Tibial nerve (tissue), 4 donors: ENCODE data around the gene CCDC188. TPM values are rescaled to one million over a fixed set of nuclear protein-coding genes. Genes with fewer than 3 reads are reported as not detected.

Experiments
- DNase-seq, 2 donors: peaks; one replicate each; pipeline ENCODE4 v3.0.0-alpha.2; 2019; ENCODE audit warnings: low spot score in 2 of 2
- H3K27ac ChIP-seq, 4 donors: fragments of 200-600 bp; sonication (generic) in 3 of 4; one replicate each; pipeline ENCODE4 v1.5.1; 2017 to 2019; ENCODE audit warnings: mild to moderate bottlenecking in 1 of 4
- H3K27me3 ChIP-seq, 2 donors: fragments of 200-600 bp; sonication (generic) in 1 of 2; one replicate each; pipeline versions ENCODE4 v1.5.1 to v1.6.0; 2017 to 2019
- H3K36me3 ChIP-seq, 3 donors: fragments of 200-600 bp; sonication (generic); one replicate each; pipeline ENCODE4 v1.5.1; 2018 to 2019
- H3K4me1 ChIP-seq, 4 donors: fragments of 200-600 bp; sonication (generic) in 3 of 4; one replicate each; pipeline ENCODE4 v1.5.1; 2017 to 2019
- H3K4me3 ChIP-seq, 4 donors: fragments of 200-600 bp; sonication (generic) in 3 of 4; one replicate each; pipeline ENCODE4 v1.5.1; 2017 to 2019; ENCODE audit warnings: mild to moderate bottlenecking in 1 of 4, moderate library complexity in 1 of 4
- H3K9me3 ChIP-seq, 4 donors: fragments of 200-600 bp; sonication (generic) in 3 of 4; one replicate each; pipeline ENCODE4 v1.5.1; 2017 to 2019
- CTCF ChIP-seq, 5 experiments: fragments of 200-600 bp in 3 of 5; fragments of 450-650 bp in 2 of 5; sonication (generic) in 3 of 5; IDR thresholded peaks; one replicate each; pipeline ENCODE4 v1.5.1; 2016 to 2019; ENCODE audit warnings: antibody characterized with exemption in 5 of 5, mild to moderate bottlenecking in 3 of 5, moderate library complexity in 2 of 5
- EP300 ChIP-seq, 2 donors: sonication (generic); formaldehyde crosslinking; IDR thresholded peaks; one replicate each; pipeline ENCODE4 v1.6.1; 2017; ENCODE audit warnings: antibody characterized with exemption in 2 of 2, mild to moderate bottlenecking in 1 of 2
- POLR2A ChIP-seq, 2 donors: fragments of 450-650 bp; IDR thresholded peaks; one replicate each; pipeline ENCODE4 v1.6.1; 2017; ENCODE audit warnings: antibody characterized with exemption in 2 of 2, mild to moderate bottlenecking in 2 of 2, moderate library complexity in 2 of 2
- WGBS, 2 donors: methylation state at CpG; one replicate each; pipeline ENCODE4 v1.1.5; 2018; 5-methylcytosine and 5-hydroxymethylcytosine counted together
- total RNA-seq, 4 donors: library from RNA; depleted of rRNA; stranded (reverse); fragments of >200 nt; gene quantifications; one replicate each; pipeline ENCODE4 v1.1.0, GENCODE V29; 2016

The CCDC188 gene
- total RNA-seq, 4 donors from 2014 or later = 1.5 to 12.4 (median 6.6) TPM

DNA sequence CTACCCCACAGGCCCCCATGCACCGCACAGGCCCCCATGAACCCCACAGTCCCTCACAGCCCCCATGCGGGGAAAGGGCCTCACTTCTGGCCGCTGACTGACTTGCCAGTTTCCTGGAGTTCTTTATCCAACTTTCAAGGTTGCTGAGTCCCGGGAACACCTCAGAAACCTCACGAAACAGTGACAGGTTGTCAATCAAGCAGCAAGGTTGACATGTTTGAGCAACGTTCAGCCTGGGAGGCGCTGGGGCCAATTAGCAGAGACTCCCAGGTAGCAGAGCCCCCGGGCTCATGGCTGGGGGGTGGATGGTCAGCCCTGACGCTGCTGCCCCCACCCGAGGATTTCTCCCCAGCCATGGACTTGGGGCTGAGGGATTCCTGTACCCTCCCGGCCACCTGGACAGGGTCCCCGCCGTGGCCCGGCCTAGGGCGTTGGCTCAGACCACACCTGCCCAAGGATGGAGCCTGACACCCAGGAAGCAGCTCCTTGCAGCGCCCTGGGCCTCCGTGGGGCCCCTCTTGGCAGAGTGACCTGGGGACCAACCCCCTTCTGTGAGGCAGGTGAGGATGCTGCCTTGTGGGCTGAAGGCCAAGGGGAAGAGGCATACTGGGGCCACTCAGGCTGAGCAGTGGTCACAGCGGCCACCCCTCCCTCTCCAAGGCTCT, 33.8 kb upstream of the CCDC188 start:
- TF ChIP-seq POLR2A (IDR thresholded peaks at IDR 0.05) (no peak), CTCF (IDR thresholded peaks at IDR 0.05) (no peak), EP300 (IDR thresholded peaks at IDR 0.05) (no peak)
- DNase-seq = no peak
- Histone ChIP-seq H3K36me3 (no peaks in the 10 kb centered on the region), H3K27ac (no peak overlapping the region), H3K27me3 (peaks cover 0 to 6% of the 10 kb centered on the region in 2 donors), H3K9me3 (no peaks in the 10 kb centered on the region), H3K4me1 (no peaks in the 10 kb centered on the region), H3K4me3 (no peak overlapping the region)
- 81 to 82% methylated on average over 16 to 18 of the region's 18 CpGs for WGBS, 2 donors

DNA sequence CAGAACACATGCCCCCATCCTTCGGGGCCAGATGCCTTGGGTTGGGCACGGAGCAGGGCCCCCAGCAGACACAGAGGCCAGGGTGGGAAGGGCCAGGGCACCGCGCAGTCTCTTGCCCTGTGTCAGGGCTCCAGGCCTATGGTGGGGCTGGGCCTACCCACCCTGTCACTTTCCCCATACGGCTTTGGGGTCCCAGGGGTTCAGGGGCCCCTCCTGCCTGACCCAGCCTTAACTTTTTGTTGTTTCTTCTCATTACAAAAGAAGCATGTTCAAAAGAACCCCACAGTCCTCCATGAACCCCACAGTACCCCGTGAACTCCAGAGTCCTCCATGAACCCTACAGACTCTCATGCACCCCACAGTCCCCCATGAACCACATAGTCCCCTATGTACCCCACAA, 33.0 kb upstream of the CCDC188 start:
- peaks cover 0 to 6% of the 10 kb centered on the region in 2 donors for H3K27me3 ChIP-seq
- no peaks in the 10 kb centered on the region for H3K4me1 ChIP-seq
- H3K4me3 ChIP-seq = no peak overlapping the region
- H3K9me3 ChIP-seq = no peaks in the 10 kb centered on the region
- DNase-seq = no peak
- H3K27ac ChIP-seq = no peak overlapping the region
- H3K36me3 ChIP-seq = no peaks in the 10 kb centered on the region
- TF ChIP-seq POLR2A (IDR thresholded peaks at IDR 0.05) (no peak), CTCF (IDR thresholded peaks at IDR 0.05) (no peak), EP300 (IDR thresholded peaks at IDR 0.05) (no peak)
- WGBS, 2 donors = 55 to 62% methylated on average over 3 to 6 of the region's 6 CpGs

DNA sequence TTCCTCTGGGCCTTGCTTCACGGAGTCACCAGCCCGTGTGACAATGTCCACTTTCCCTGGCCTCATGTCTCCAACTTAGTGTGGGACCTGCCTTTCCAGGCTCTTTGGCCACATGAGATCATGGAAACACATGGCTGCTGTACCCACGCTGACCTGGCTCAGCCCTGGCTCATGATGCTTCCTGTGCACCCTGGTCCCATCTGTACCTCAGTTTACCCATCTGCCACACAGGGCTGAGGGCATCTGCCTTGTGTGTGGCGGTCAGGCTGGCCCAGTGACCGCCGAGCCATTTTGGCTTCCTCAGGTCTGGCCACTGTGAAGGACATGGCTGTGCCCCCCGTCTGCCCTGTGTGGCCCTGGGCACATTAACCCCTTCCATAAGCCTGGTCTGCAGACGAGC, 32.2 kb upstream of the CCDC188 start:
- TF ChIP-seq EP300 (IDR thresholded peaks at IDR 0.05) (no peak), CTCF (IDR thresholded peaks at IDR 0.05) (no peak), POLR2A (IDR thresholded peaks at IDR 0.05) (no peak)

DNA sequence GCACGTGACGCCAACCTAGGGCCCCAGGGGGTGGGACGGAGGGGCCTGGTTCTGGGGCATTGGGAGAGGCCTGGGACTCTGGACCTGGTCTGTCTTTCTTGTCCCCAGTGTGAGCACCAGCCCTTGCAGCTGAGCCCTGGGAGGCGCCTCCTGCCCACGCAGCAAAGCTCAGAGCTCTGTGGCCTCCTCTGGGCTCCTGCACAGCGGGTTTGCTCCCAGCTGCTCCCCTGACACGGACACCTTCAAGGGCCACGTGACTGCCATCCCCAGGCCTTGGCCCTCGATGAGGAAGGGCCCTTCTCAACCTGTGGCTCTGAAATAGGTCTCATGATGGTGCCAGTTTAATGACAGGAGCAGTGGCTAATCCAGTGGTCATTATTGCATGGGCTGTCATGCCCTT, 31.5 kb upstream of the CCDC188 start:
- TF ChIP-seq POLR2A (IDR thresholded peaks at IDR 0.05) = no peak
- TF ChIP-seq CTCF (IDR thresholded peaks at IDR 0.05) = no peak
- no peak for TF ChIP-seq EP300 (IDR thresholded peaks at IDR 0.05)

More for the DNA sequence above, 32.2 kb upstream of the CCDC188 start:
- no peak overlapping the region for H3K27ac ChIP-seq
- H3K36me3 ChIP-seq = no peaks in the 10 kb centered on the region
- H3K9me3 ChIP-seq = no peaks in the 10 kb centered on the region
- no peak overlapping the region for H3K4me3 ChIP-seq
- H3K4me1 ChIP-seq = no peaks in the 10 kb centered on the region
- DNase-seq = no peak
- H3K27me3 ChIP-seq = peaks cover 0 to 6% of the 10 kb centered on the region in 2 donors
- WGBS, 2 donors = 89 to 92% methylated on average over 8 of the region's 8 CpGs

DNA sequence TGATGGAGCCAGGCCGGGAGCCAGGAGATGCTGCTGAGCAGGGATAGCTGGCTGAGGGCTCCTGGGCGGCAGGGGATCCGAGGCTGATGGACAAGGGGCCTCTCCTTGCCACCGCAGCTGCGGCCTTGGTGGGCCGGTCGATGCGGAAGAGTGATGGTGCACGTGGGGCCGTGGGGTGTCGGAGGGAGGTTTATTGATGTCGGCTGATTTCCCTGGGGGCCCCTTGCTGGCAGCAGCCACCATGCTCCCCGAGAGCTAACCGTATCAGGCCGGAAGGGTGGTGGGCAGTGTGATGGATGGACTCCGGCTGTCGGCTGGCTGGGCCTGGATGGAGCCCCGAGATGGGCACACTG, 31.0 kb upstream of the CCDC188 start:
- Histone ChIP-seq H3K9me3 (no peaks in the 10 kb centered on the region), H3K27me3 (peaks cover 0 to 6% of the 10 kb centered on the region in 2 donors), H3K36me3 (no peaks in the 10 kb centered on the region), H3K27ac (no peak overlapping the region), H3K4me3 (no peak overlapping the region), H3K4me1 (no peaks in the 10 kb centered on the region)
- WGBS, 2 donors = 84 to 91% methylated on average over 14 to 18 of the region's 18 CpGs
- TF ChIP-seq EP300 (IDR thresholded peaks at IDR 0.05) = no peak
- TF ChIP-seq CTCF (IDR thresholded peaks at IDR 0.05) = no peak
- TF ChIP-seq POLR2A (IDR thresholded peaks at IDR 0.05) = no peak
- DNase-seq = no peak

More for the DNA sequence above, 31.5 kb upstream of the CCDC188 start:
- H3K27ac ChIP-seq = no peak overlapping the region
- H3K4me3 ChIP-seq = no peak overlapping the region
- no peak for DNase-seq
- H3K4me1 ChIP-seq = no peaks in the 10 kb centered on the region
- H3K36me3 ChIP-seq = no peaks in the 10 kb centered on the region
- peaks cover 0 to 6% of the 10 kb centered on the region in 2 donors for H3K27me3 ChIP-seq
- WGBS, 2 donors = 81 to 94% methylated on average over 5 of the region's 9 CpGs
- H3K9me3 ChIP-seq = no peaks in the 10 kb centered on the region
